ENCODE data around the gene PALM. TPM values are rescaled to one million over a fixed set of nuclear protein-coding genes. Genes with fewer than 3 reads are reported as not detected.

PALM gene
- total RNA-seq, 1 experiment from 2014 or later, result 21.2 TPM

GRCh38 chr19:755063-755462 is 46.3 kb downstream of the PALM start:
- intact Hi-C loops (cut with micrococcal nuclease; ENCODE audit: unreplicated experiment), result no loop called here
- peaks cover 6% of the 10 kb centered on the region for H3K9me3 ChIP-seq (ENCODE audit: low read depth, low read length, poor library complexity, severe bottlenecking)
- H3K4me3 ChIP-seq (ENCODE audit: low read depth, low read length, poor library complexity, severe bottlenecking), result no peak overlapping the region
- POLR2A ChIA-PET (ENCODE audit: low non-redundant PET), result no interaction called here
- BruUV-seq (replicated peaks), result no TSS peak
- CTCF ChIA-PET, result no interaction called here
- H3K27me3 ChIP-seq (replicated peaks; ENCODE audit: insufficient read depth, low read depth, low read length, poor library complexity), result no peaks in the 10 kb centered on the region
- no peaks in the 10 kb centered on the region for H3K4me1 ChIP-seq (ENCODE audit: insufficient read depth, low read length, poor library complexity, severe bottlenecking)
- DNase-seq (ENCODE audit: low spot score), result no peak
- H3K36me3 ChIP-seq (ENCODE audit: insufficient read depth, low read length, poor library complexity, severe bottlenecking), result no peaks in the 10 kb centered on the region
- TF ChIP-seq, protein P1, sequence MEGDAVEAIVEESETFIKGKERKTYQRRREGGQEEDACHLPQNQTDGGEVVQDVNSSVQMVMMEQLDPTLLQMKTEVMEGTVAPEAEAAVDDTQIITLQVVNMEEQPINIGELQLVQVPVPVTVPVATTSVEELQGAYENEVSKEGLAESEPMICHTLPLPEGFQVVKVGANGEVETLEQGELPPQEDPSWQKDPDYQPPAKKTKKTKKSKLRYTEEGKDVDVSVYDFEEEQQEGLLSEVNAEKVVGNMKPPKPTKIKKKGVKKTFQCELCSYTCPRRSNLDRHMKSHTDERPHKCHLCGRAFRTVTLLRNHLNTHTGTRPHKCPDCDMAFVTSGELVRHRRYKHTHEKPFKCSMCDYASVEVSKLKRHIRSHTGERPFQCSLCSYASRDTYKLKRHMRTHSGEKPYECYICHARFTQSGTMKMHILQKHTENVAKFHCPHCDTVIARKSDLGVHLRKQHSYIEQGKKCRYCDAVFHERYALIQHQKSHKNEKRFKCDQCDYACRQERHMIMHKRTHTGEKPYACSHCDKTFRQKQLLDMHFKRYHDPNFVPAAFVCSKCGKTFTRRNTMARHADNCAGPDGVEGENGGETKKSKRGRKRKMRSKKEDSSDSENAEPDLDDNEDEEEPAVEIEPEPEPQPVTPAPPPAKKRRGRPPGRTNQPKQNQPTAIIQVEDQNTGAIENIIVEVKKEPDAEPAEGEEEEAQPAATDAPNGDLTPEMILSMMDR (conservative IDR thresholded peaks at IDR 0.05; ENCODE audit: low read depth, low read length), result no peak
- no peak for TF ChIP-seq EZH2 (IDR thresholded peaks at IDR 0.05; ENCODE audit: borderline replicate concordance, low read depth, low read length, poor library complexity, severe bottlenecking)
- H3K27ac ChIP-seq (ENCODE audit: low read depth, low read length, poor library complexity, severe bottlenecking), result no peak overlapping the region

DNA sequence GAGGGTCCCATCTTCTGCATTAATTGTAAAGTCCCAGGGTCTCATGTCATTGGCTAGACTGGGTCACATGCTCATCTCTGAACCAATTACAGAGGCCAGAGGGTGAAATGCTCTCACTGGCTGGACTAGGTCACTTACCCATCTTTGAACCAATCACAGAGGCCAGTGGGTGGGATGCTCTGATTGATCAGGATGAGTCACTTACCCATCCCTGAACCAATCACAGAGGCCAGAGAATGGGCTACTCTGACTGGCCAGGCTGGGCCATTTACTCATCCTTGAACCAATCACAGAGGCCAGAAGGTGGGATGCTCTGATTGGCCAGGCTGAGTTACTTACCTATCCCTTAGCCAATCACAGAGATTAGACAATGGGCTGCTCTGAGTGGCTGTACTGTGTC is 47.5 kb downstream of the PALM start:
- no TSS peak for BruUV-seq (replicated peaks)
- Histone ChIP-seq H3K27me3 (replicated peaks; ENCODE audit: insufficient read depth, low read depth, low read length, poor library complexity) (no peaks in the 10 kb centered on the region), H3K27ac (ENCODE audit: low read depth, low read length, poor library complexity, severe bottlenecking) (no peak overlapping the region), H3K4me3 (ENCODE audit: low read depth, low read length, poor library complexity, severe bottlenecking) (no peak overlapping the region), H3K36me3 (ENCODE audit: insufficient read depth, low read length, poor library complexity, severe bottlenecking) (no peaks in the 10 kb centered on the region), H3K9me3 (ENCODE audit: low read depth, low read length, poor library complexity, severe bottlenecking) (peaks cover 6% of the 10 kb centered on the region), H3K4me1 (ENCODE audit: insufficient read depth, low read length, poor library complexity, severe bottlenecking) (no peaks in the 10 kb centered on the region)
- POLR2A ChIA-PET (ENCODE audit: low non-redundant PET), result interaction anchor here (0.7 kb wide), 1 partner anchor 147 kb away, joined by 4 read pairs; no protein-coding TSS in a partner anchor
- peak; percentile 62 for DNase-seq (ENCODE audit: low spot score)
- intact Hi-C loops (cut with micrococcal nuclease; ENCODE audit: unreplicated experiment), result no loop called here
- CTCF ChIA-PET, result no interaction called here
- TF ChIP-seq, protein P1 (conservative IDR thresholded peaks at IDR 0.05; ENCODE audit: low read depth, low read length), result no peak
- no peak for TF ChIP-seq EZH2 (IDR thresholded peaks at IDR 0.05; ENCODE audit: borderline replicate concordance, low read depth, low read length, poor library complexity, severe bottlenecking)

GRCh38 chr19:756821-757688 is 48.3 kb downstream of the PALM start:
- H3K4me3 ChIP-seq (ENCODE audit: low read depth, low read length, poor library complexity, severe bottlenecking), result no peak overlapping the region
- no peaks in the 10 kb centered on the region for H3K27me3 ChIP-seq (replicated peaks; ENCODE audit: insufficient read depth, low read depth, low read length, poor library complexity)
- BruUV-seq (replicated peaks), result no TSS peak
- ChIA-PET CTCF (no interaction called here), POLR2A (ENCODE audit: low non-redundant PET) (no interaction called here)
- TF ChIP-seq, protein P1 (conservative IDR thresholded peaks at IDR 0.05; ENCODE audit: low read depth, low read length), result no peak
- no peak for TF ChIP-seq EZH2 (IDR thresholded peaks at IDR 0.05; ENCODE audit: borderline replicate concordance, low read depth, low read length, poor library complexity, severe bottlenecking)
- H3K36me3 ChIP-seq (ENCODE audit: insufficient read depth, low read length, poor library complexity, severe bottlenecking), result no peaks in the 10 kb centered on the region
- H3K9me3 ChIP-seq (ENCODE audit: low read depth, low read length, poor library complexity, severe bottlenecking), result peaks cover 6% of the 10 kb centered on the region
- no peaks in the 10 kb centered on the region for H3K4me1 ChIP-seq (ENCODE audit: insufficient read depth, low read length, poor library complexity, severe bottlenecking)
- intact Hi-C loops (cut with micrococcal nuclease; ENCODE audit: unreplicated experiment), result no loop called here
- no peak for DNase-seq (ENCODE audit: low spot score)
- no peak overlapping the region for H3K27ac ChIP-seq (ENCODE audit: low read depth, low read length, poor library complexity, severe bottlenecking)
